LHCN-M2 (cell line): ENCODE results near the gene EEA1. TPM values are rescaled to one million over a fixed set of nuclear protein-coding genes. Genes with fewer than 3 reads are reported as not detected.

ENCODE experiments used
- DNase-seq: peaks from one replicate; pipeline ENCODE4 v3.0.0-alpha.2; 2012; ENCODE audit warnings: low read depth
- total RNA-seq: library from RNA; depleted of rRNA; stranded (reverse); fragments of >200 nt; gene quantifications from 2 replicates; pipeline ENCODE4 v1.2.3, GENCODE V29; 2014

Gene EEA1
- total RNA-seq, 1 experiment from 2014 or later = 13.7 TPM

GRCh38 chr12:92890601-92891106 lies 38.4 kb downstream of the EEA1 start:
- no peak for DNase-seq

- no peak for DNase-seq
Measured at GRCh38 chr12:92886131-92886530, 43.0 kb downstream of the EEA1 start.

- no peak for DNase-seq
Measured at GRCh38 chr12:92879698-92880322, 49.3 kb downstream of the EEA1 start.

- DNase-seq = no peak
Measured at GRCh38 chr12:92877904-92878303, 51.2 kb downstream of the EEA1 start.

- DNase-seq = no peak
Measured at GRCh38 chr12:92876496-92876895, 52.6 kb downstream of the EEA1 start.

GRCh38 chr12:92871116-92871515 lies 58.0 kb downstream of the EEA1 start:
- DNase-seq = peak; percentile 41

- no peak for DNase-seq
Measured at GRCh38 chr12:92866418-92866817, 62.7 kb downstream of the EEA1 start.

- no peak for DNase-seq
Measured at GRCh38 chr12:92863251-92863650, 65.8 kb downstream of the EEA1 start.

GRCh38 chr12:92861381-92861780 lies 67.7 kb downstream of the EEA1 start:
- DNase-seq = no peak

GRCh38 chr12:92860521-92860920 lies 68.6 kb downstream of the EEA1 start:
- no peak for DNase-seq

GRCh38 chr12:92859650-92860386 lies 69.3 kb downstream of the EEA1 start:
- DNase-seq = no peak

- DNase-seq = no peak
Measured at GRCh38 chr12:92857818-92858217, 71.3 kb downstream of the EEA1 start.

- no peak for DNase-seq
Measured at GRCh38 chr12:92854344-92854743, 74.8 kb downstream of the EEA1 start.

- DNase-seq = no peak
Measured at GRCh38 chr12:92848740-92849139, 80.4 kb downstream of the EEA1 start.

GRCh38 chr12:92847368-92847767 lies 81.7 kb downstream of the EEA1 start:
- DNase-seq = no peak

- no peak for DNase-seq
Measured at GRCh38 chr12:92845329-92845728, 83.8 kb downstream of the EEA1 start.

GRCh38 chr12:92844151-92844763 lies 84.8 kb downstream of the EEA1 start:
- no peak for DNase-seq

- no peak for DNase-seq
Measured at GRCh38 chr12:92829686-92830282, 99.3 kb downstream of the EEA1 start.

- DNase-seq = no peak
Measured at GRCh38 chr12:92828565-92828964, 100.5 kb downstream of the EEA1 start.

GRCh38 chr12:92827836-92828431 lies 101.2 kb downstream of the EEA1 start:
- DNase-seq = peak; percentile 48

- no peak for DNase-seq
Measured at GRCh38 chr12:92821142-92821541, 108.0 kb downstream of the EEA1 start.

- DNase-seq = no peak
Measured at GRCh38 chr12:92814584-92814983, 114.5 kb downstream of the EEA1 start.
